WTC11 (cell line): Measurements from ENCODE around the gene COPS9.

Source experiments
- ATF2 ChIP-seq: sonication (generic); formaldehyde crosslinking; IDR thresholded peaks from 2 replicates; pipeline ENCODE4 v1.8.1; 2022; ENCODE audit warnings: low read depth, missing genetic modification reagents, borderline replicate concordance
- ATF3 ChIP-seq: sonication (generic); formaldehyde crosslinking; conservative IDR thresholded peaks from 2 replicates; pipeline ENCODE4 v1.8.1; 2022; ENCODE audit warnings: mild to moderate bottlenecking, missing genetic modification reagents
- CREB1 ChIP-seq: sonication (generic); formaldehyde crosslinking; IDR thresholded peaks from 2 replicates; pipeline ENCODE4 v1.8.0; 2023; ENCODE audit warnings: mild to moderate bottlenecking, missing genetic modification reagents
- CTCF ChIP-seq: fragments of 200-600 bp; IDR thresholded peaks from 2 replicates; pipeline ENCODE4 v1.8.0; 2022; ENCODE audit warnings: antibody characterized with exemption
- E2F5 ChIP-seq: sonication (generic); formaldehyde crosslinking; IDR thresholded peaks from 2 replicates; pipeline ENCODE4 v1.8.1; 2022; ENCODE audit warnings: mild to moderate bottlenecking, moderate library complexity, missing genetic modification reagents
- NR1H2 ChIP-seq: sonication (generic); formaldehyde crosslinking; IDR thresholded peaks from 2 replicates; pipeline ENCODE4 v1.9.0; 2021; ENCODE audit warnings: mild to moderate bottlenecking, moderate library complexity, missing genetic modification reagents
- OVOL2 ChIP-seq: fragments of 250-450 bp; sonication (Bioruptor Pico); IDR thresholded peaks from 2 replicates; pipeline ENCODE4 v1.9.0; 2021; ENCODE audit warnings: mild to moderate bottlenecking, borderline replicate concordance
- PREB ChIP-seq: sonication (generic); formaldehyde crosslinking; IDR thresholded peaks from 2 replicates; pipeline ENCODE4 v1.8.1; 2022; ENCODE audit warnings: mild to moderate bottlenecking, missing genetic modification reagents, moderate library complexity, borderline replicate concordance
- SP1 ChIP-seq: sonication (generic); formaldehyde crosslinking; conservative IDR thresholded peaks from 2 replicates; pipeline ENCODE4 v1.8.1; 2022; ENCODE audit warnings: missing genetic modification reagents
- ZNF532 ChIP-seq: fragments of 250-450 bp; sonication (Bioruptor Pico); IDR thresholded peaks from 2 replicates; pipeline ENCODE4 v1.9.0; 2021; ENCODE audit warnings: mild to moderate bottlenecking, borderline replicate concordance

- no peak for TF ChIP-seq PREB (CRISPR knock-in tag)
- TF ChIP-seq ATF2 = no peak
- no peak for TF ChIP-seq CTCF
- no peak for TF ChIP-seq CREB1
- no peak for TF ChIP-seq ATF3
- TF ChIP-seq E2F5 (CRISPR knock-in tag) = no peak
- no peak for TF ChIP-seq ZNF532 (CRISPR knock-in tag)
- TF ChIP-seq NR1H2 (CRISPR knock-in tag) = no peak
- no peak for TF ChIP-seq SP1
- no peak for TF ChIP-seq OVOL2 (CRISPR knock-in tag)
These were observed 29.2 kb downstream of the COPS9 start for GRCh38 chr2:240106765-240107476.
